ENCODE data around the gene BAD. TPM values are rescaled to one million over a fixed set of nuclear protein-coding genes. Genes with fewer than 3 reads are reported as not detected.
A peak's percentile ranks its signal among the peaks of the same experiment; 100 is the strongest.
"Not testable (repeated sequence)": the region's sequence is repeated elsewhere in the genome, so short reads cannot be mapped to it uniquely, and the experiment has no call there.

Gene BAD
- total RNA-seq, 1 donor from 2014 or later: 19.0 TPM

GRCh38 chr11:64247729-64248531, 36.5 kb downstream of the BAD start:
- H3K27me3 ChIP-seq: peaks cover 6% of the 10 kb centered on the region
- H3K4me1 ChIP-seq: peaks cover 41% of the 10 kb centered on the region
- TF ChIP-seq EZH2 (IDR thresholded peaks at IDR 0.05) (no peak), EZH2phosphoT487 (IDR thresholded peaks at IDR 0.05) (no peak), CTCF (IDR thresholded peaks at IDR 0.05) (no peak)
- H4K20me1 ChIP-seq (ENCODE audit: low read depth): peaks cover 22% of the 10 kb centered on the region
- Mint-ChIP-seq H3K36me3 (peaks cover 2% of the 10 kb centered on the region), H3K27me3 (ENCODE audit: insufficient read depth, low read depth) (peaks cover 13% of the 10 kb centered on the region), H3K27ac (peak overlapping the region; percentile 80), H3K4me3 (peak overlapping the region; percentile 85), H3K4me1 (peaks cover 45% of the 10 kb centered on the region), H3K9me3 (no peaks in the 10 kb centered on the region)
- H3K27ac ChIP-seq: no peak overlapping the region
- no peak for DNase-seq (ENCODE audit: low spot score)
- H3K4me2 ChIP-seq: peak overlapping the region; percentile 88
- H2AFZ ChIP-seq (replicated peaks): peak overlapping the region; percentile 52
- H3K79me2 ChIP-seq (ENCODE audit: low read depth): peaks cover 25% of the 10 kb centered on the region
- no peak overlapping the region for H3K9ac ChIP-seq
- peaks cover 52% of the 10 kb centered on the region for H3F3A ChIP-seq (ENCODE audit: low read depth)
- H3K36me3 ChIP-seq: no peaks in the 10 kb centered on the region
- H3K4me3 ChIP-seq: peak overlapping the region; percentile 71
- no peaks in the 10 kb centered on the region for H3K9me3 ChIP-seq (ENCODE audit: low read depth)

GRCh38 chr11:64246871-64247728, 37.4 kb downstream of the BAD start, which contains the start of gene PPP1R14B:
Gene PPP1R14B (minus strand): TSS chr11:64246943. CDS start chr11:64246673, 270 bp downstream.
- H3K27me3 Mint-ChIP-seq (ENCODE audit: insufficient read depth, low read depth): peaks cover 12% of the 10 kb centered on the region
- H3K27ac Mint-ChIP-seq: peak within 1 kb of the TSS; percentile 80
- H3K9me3 ChIP-seq (ENCODE audit: low read depth): no peaks in the 10 kb centered on the region

GRCh38 chr11:64246621-64246870, 37.9 kb downstream of the BAD start:
- not testable (repeated sequence) for H3K27ac Mint-ChIP-seq; H3K9me3 Mint-ChIP-seq; H3K9ac ChIP-seq; H3K27ac ChIP-seq; H2AFZ ChIP-seq (replicated peaks); H3K9me3 ChIP-seq (ENCODE audit: low read depth); H3K36me3 Mint-ChIP-seq; H3K36me3 ChIP-seq; DNase-seq (ENCODE audit: low spot score); H3K27me3 ChIP-seq; H3K27me3 Mint-ChIP-seq (ENCODE audit: insufficient read depth, low read depth)
- Mint-ChIP-seq H3K4me3 (peak overlapping the region; percentile 94), H3K4me1 (peaks cover 45% of the 10 kb centered on the region)
- Histone ChIP-seq H4K20me1 (ENCODE audit: low read depth) (peaks cover 22% of the 10 kb centered on the region), H3K4me3 (peak overlapping the region; percentile 65), H3F3A (ENCODE audit: low read depth) (peaks cover 50% of the 10 kb centered on the region), H3K4me1 (peaks cover 34% of the 10 kb centered on the region), H3K79me2 (ENCODE audit: low read depth) (peaks cover 26% of the 10 kb centered on the region), H3K4me2 (peak overlapping the region; percentile 82)

More at GRCh38 chr11:64246871-64247728, 37.4 kb downstream of the BAD start, which contains the start of gene PPP1R14B:
- Histone ChIP-seq H3K27me3 (peaks cover 6% of the 10 kb centered on the region), H3K4me3 (peak within 1 kb of the TSS; percentile 71), H3K27ac (peak within 1 kb of the TSS; percentile 59), H3K4me2 (peak within 1 kb of the TSS; percentile 88), H3K9ac (no peak within 1 kb of the TSS), H3K36me3 (no peaks in the 10 kb centered on the region), H4K20me1 (ENCODE audit: low read depth) (peaks cover 22% of the 10 kb centered on the region), H3K4me1 (peaks cover 36% of the 10 kb centered on the region), H2AFZ (replicated peaks) (peak within 1 kb of the TSS; percentile 83), H3K79me2 (ENCODE audit: low read depth) (peaks cover 27% of the 10 kb centered on the region), H3F3A (ENCODE audit: low read depth) (peaks cover 50% of the 10 kb centered on the region)
- Mint-ChIP-seq H3K36me3 (peaks cover 2% of the 10 kb centered on the region), H3K4me3 (peak within 1 kb of the TSS; percentile 94), H3K4me1 (peaks cover 48% of the 10 kb centered on the region), H3K9me3 (no peaks in the 10 kb centered on the region)
- TF ChIP-seq EZH2 (IDR thresholded peaks at IDR 0.05): peak; percentile 45
- peak; percentile 21 for TF ChIP-seq CTCF (IDR thresholded peaks at IDR 0.05)
- TF ChIP-seq EZH2phosphoT487 (IDR thresholded peaks at IDR 0.05): peak; percentile 25
- DNase-seq (ENCODE audit: low spot score): peak; percentile 95
